Osteocyte (in vitro differentiated cells): Measurements from ENCODE around the gene TSPEAR. TPM values are rescaled to one million over a fixed set of nuclear protein-coding genes. Genes with fewer than 3 reads are reported as not detected.

Experiments used
- DNase-seq: peaks from one replicate; pipeline ENCODE4 v3.0.0; 2021; ENCODE audit warnings: mixed read lengths; ENCODE audit not compliant: unreplicated experiment; ENCODE audit errors: extremely low spot score
- H3K27ac Mint-ChIP-seq: one replicate; pipeline ENCODE4 v1.8.0; 2021; ENCODE audit warnings: mild to moderate bottlenecking, mixed read lengths; ENCODE audit not compliant: unreplicated experiment
- H3K27me3 Mint-ChIP-seq: one replicate; pipeline ENCODE4 v1.8.0; 2021; ENCODE audit warnings: mixed read lengths; ENCODE audit not compliant: unreplicated experiment
- H3K36me3 Mint-ChIP-seq: one replicate; pipeline ENCODE4 v1.8.0; 2021; ENCODE audit warnings: mixed read lengths; ENCODE audit not compliant: unreplicated experiment
- H3K4me1 Mint-ChIP-seq: one replicate; pipeline ENCODE4 v1.8.0; 2021; ENCODE audit warnings: mixed read lengths; ENCODE audit not compliant: unreplicated experiment
- H3K4me3 Mint-ChIP-seq: one replicate; pipeline ENCODE4 v1.8.0; 2021; ENCODE audit warnings: mild to moderate bottlenecking, moderate library complexity, mixed read lengths; ENCODE audit not compliant: unreplicated experiment
- H3K9me3 Mint-ChIP-seq: one replicate; pipeline ENCODE4 v1.8.0; 2021; ENCODE audit warnings: mixed read lengths; ENCODE audit not compliant: unreplicated experiment
- total RNA-seq: library from RNA; stranded (reverse); gene quantifications from 2 replicates; pipeline ENCODE4 v1.2.1, GENCODE V29; 2021
- TF ChIP-seq, protein P1 (sequence below): fragments of 200-600 bp; sonication (generic); IDR thresholded peaks from 2 replicates; pipeline ENCODE4 v1.5.0; 2021; ENCODE audit warnings: antibody characterized with exemption, mild to moderate bottlenecking, moderate library complexity

TSPEAR gene
- total RNA-seq, 1 donor from 2014 or later = not detected

DNA sequence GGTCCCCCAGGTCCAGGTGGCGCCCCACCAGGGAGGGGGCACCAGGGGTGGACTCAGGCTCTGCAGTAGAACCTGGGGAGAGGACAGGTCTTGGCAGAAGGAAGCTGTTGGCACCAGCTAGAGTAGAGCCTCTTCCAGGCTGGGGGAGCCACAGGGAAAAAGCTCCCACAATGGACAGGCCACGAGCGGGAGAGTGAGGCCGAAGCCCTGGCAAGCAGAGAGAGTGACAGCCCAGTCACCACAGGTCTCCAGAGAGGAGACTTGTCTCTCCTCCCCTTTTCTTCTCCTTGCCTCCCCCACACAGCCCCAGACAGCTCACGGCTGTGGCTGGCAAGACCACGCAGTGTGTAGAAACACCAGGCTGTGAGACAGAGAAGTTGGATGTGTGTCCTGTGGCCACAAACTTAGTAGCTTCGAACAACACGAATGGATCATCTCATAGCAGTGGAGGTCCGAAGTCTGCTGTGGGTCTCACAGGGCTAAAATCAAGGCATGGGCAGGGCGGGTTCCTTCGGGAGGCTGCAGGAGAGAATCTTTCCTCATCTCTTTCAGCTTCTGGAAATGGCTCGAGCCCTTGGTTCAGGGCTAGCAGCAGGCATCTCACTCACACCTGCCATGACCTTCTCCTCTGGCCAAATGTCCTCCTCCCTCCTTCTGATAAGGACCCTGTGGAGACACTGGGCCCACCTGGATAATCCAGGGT, 60.2 kb downstream of the TSPEAR start:
- Mint-ChIP-seq H3K27me3 (peaks cover 6% of the 10 kb centered on the region), H3K27ac (no peak overlapping the region), H3K4me3 (no peak overlapping the region), H3K4me1 (no peaks in the 10 kb centered on the region), H3K36me3 (no peaks in the 10 kb centered on the region), H3K9me3 (peaks cover 4% of the 10 kb centered on the region)
- peak; percentile 56 for DNase-seq
- TF ChIP-seq, protein P1, sequence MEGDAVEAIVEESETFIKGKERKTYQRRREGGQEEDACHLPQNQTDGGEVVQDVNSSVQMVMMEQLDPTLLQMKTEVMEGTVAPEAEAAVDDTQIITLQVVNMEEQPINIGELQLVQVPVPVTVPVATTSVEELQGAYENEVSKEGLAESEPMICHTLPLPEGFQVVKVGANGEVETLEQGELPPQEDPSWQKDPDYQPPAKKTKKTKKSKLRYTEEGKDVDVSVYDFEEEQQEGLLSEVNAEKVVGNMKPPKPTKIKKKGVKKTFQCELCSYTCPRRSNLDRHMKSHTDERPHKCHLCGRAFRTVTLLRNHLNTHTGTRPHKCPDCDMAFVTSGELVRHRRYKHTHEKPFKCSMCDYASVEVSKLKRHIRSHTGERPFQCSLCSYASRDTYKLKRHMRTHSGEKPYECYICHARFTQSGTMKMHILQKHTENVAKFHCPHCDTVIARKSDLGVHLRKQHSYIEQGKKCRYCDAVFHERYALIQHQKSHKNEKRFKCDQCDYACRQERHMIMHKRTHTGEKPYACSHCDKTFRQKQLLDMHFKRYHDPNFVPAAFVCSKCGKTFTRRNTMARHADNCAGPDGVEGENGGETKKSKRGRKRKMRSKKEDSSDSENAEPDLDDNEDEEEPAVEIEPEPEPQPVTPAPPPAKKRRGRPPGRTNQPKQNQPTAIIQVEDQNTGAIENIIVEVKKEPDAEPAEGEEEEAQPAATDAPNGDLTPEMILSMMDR = no peak

DNA sequence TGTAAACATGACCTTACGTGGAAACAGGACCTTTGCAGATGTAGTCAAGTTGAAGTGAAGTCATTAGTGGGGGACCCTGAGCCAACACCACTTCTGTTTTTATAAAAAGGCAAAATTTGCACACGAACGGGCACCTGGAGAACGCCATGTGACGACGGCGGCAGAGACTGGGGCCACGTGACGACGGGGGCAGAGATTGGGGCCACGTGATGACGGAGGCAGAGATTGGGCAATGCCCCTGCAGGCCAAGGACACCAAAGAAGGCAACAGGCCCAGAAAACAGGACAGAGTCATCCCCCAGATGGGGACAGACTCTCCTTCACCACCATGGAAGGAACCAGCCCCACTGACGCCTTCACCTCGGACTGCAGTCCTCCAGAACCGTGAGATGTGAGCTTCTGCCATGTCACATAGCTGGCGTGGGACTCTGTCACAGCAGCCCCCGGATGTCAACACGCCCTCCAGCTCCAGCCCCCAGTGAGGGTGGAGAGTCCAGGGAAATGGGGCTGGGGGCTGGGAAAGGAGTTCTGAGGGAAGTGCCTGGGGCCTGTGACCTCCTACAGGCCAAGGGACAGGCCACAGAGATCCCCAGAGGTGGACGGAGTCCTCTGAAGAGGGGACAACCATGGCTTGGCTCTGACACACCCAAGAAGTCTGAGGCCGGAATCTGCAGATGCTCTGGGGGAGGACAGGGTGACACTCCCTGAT, 61.0 kb downstream of the TSPEAR start:
- no peaks in the 10 kb centered on the region for H3K9me3 Mint-ChIP-seq
- no peak overlapping the region for H3K4me3 Mint-ChIP-seq
- TF ChIP-seq, protein P1 = no peak
- no peaks in the 10 kb centered on the region for H3K4me1 Mint-ChIP-seq
- H3K27me3 Mint-ChIP-seq = peaks cover 6% of the 10 kb centered on the region
- H3K27ac Mint-ChIP-seq = no peak overlapping the region
- peak; percentile 64 for DNase-seq
- H3K36me3 Mint-ChIP-seq = no peaks in the 10 kb centered on the region

DNA sequence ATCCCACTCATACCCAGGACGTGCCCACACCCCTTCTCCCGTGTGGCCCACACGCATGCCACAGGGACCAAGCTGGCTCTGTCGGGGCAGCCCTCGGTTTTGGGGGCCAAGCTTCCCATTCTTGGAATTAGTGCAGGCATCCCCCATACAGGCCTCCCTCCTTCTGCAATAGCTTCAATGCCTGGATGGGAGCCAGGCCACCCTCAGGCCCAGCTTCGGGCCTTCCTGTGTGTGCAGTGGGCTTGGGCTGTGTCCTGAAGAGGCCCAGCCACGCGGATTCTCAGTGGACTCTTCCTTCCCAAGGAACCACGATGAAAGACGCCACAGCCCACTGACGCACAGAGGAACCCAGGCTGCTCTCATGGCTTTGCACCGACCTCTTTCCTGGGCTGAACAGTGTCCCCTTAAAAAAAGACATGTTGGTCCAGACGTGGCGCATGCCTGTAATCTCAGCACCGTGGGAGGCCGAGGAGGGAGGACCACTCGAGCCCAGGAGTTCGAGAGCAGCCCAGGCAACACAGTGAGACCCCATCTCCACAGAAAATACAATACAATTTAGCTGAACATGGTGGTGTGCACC, 61.8 kb downstream of the TSPEAR start:
- TF ChIP-seq, protein P1 = no peak
- DNase-seq = peak; percentile 77
- H3K27ac Mint-ChIP-seq = no peak overlapping the region
- H3K4me1 Mint-ChIP-seq = no peaks in the 10 kb centered on the region
- no peaks in the 10 kb centered on the region for H3K36me3 Mint-ChIP-seq
- no peak overlapping the region for H3K4me3 Mint-ChIP-seq
- H3K27me3 Mint-ChIP-seq = peaks cover 6% of the 10 kb centered on the region
- H3K9me3 Mint-ChIP-seq = peaks cover 6% of the 10 kb centered on the region

DNA sequence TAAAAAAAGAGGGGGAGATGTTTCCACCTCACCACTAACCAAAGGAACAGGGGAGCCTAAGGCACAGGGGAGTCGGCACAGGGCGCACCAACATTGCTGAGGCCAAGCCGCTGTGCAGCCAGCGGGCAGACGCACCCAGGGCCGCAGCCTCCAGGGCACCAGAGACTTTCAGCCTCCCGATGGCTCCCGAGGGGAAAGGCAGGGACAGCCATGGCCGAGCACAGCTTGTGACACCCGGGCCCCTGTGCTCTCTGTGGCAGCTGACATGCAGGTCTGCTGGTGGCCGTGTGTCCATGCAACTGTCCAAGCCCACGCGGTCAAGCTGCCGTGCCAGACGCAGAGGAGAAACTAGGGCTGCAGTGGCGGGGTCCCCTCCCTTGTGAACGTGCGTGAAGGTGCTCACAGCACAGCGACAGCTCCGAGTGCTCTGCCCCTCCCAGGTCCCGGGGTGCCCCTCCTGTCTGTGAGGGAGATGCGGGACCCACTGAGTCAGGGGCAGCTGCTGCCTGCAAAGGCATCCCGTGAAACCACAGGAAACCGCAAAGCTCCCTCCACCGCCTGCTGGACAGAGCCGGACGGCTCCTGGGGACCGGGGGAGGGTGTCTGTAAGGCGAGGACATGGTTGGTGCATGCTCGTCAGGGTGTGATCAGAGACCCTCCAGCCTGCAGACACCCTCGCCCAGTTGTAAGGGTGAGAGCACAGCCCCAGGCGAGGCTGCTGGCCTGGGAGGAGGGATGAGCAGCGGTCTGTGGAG, 62.6 kb downstream of the TSPEAR start:
- no peaks in the 10 kb centered on the region for H3K4me1 Mint-ChIP-seq
- H3K27me3 Mint-ChIP-seq = peaks cover 6% of the 10 kb centered on the region
- no peak overlapping the region for H3K27ac Mint-ChIP-seq
- H3K9me3 Mint-ChIP-seq = peaks cover 15% of the 10 kb centered on the region
- H3K4me3 Mint-ChIP-seq = no peak overlapping the region
- H3K36me3 Mint-ChIP-seq = no peaks in the 10 kb centered on the region
- peak; percentile 83 for DNase-seq
- TF ChIP-seq, protein P1 = no peak
